Stimulated activated effector memory CD8-positive, alpha-beta T cell treated with anti-CD3 and anti-CD28 coated beads, Interleukin-12 subunit alpha, Interleukin-12 subunit beta, amount 100 ng/mL, for 72 hours (primary cell): ENCODE measurements around the gene AIRE.
A peak's percentile ranks its signal among the peaks of the same experiment; 100 is the strongest.

Experiments
- ATAC-seq: fragments of 150-1000 bp; cut with Tn5 transposase; 2 replicates; pipeline ENCODE4 v1.10.0; 2021
- DNase-seq, 2 donors: peaks; one replicate each; pipeline ENCODE4 v3.0.0; 2021 to 2022; ENCODE audit warnings: low spot score in 2 of 2
- H3K27ac Mint-ChIP-seq: one replicate; pipeline ENCODE4 v1.8.0; 2022; ENCODE audit warnings: mild to moderate bottlenecking, mixed read lengths
- H3K36me3 Mint-ChIP-seq: one replicate; pipeline ENCODE4 v1.8.0; 2022; ENCODE audit warnings: mild to moderate bottlenecking, mixed read lengths
- H3K4me1 Mint-ChIP-seq: one replicate; pipeline ENCODE4 v1.8.0; 2022; ENCODE audit warnings: mixed read lengths
- H3K4me3 Mint-ChIP-seq: one replicate; pipeline ENCODE4 v1.8.0; 2022; ENCODE audit warnings: mild to moderate bottlenecking, mixed read lengths
- H3K9me3 Mint-ChIP-seq: one replicate; pipeline ENCODE4 v1.8.0; 2022; ENCODE audit warnings: mixed read lengths

AIRE gene

DNA sequence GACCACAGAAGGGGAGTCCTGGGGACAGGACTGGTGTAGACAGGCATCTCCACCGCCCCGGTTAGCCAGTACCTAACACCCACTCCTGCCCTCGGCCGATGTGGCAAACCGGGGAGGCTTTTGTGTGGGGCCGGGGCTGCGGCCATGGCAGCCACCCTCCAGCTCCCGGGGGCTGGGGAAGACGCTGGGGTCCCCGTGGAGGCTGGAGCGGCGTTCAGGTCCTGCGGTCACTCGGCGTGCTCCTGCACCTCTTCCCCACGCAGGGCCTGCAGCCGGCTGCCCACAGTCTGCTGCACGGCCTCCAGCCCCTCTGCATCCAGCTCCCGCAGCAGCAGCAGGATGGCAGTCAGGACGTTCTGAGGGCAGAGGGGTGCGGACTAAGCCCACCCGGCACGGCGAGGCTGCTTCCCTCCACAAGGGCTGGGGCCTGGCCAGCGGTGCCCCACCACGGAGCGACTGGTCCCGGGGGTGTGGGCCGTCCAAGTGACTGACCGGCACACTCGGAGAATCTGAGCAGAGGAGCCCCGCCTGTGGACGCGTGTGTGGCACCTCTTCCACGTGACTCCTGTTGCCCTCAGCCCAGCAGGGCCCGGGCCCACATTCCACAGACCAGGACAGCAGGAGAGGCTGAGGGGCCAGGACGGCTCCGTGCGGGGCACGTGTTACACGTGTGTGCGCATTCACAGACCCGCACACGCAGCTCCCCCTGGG, 44.5 kb downstream of the AIRE start:
- H3K4me1 Mint-ChIP-seq: no peaks in the 10 kb centered on the region
- H3K4me3 Mint-ChIP-seq: no peak overlapping the region
- ATAC-seq: no peak
- H3K36me3 Mint-ChIP-seq: peaks cover 62% of the 10 kb centered on the region
- H3K9me3 Mint-ChIP-seq: no peaks in the 10 kb centered on the region
- DNase-seq: no peak
- H3K27ac Mint-ChIP-seq: peak overlapping the region; percentile 29

- no peaks in the 10 kb centered on the region for H3K4me1 Mint-ChIP-seq
- no peaks in the 10 kb centered on the region for H3K9me3 Mint-ChIP-seq
- H3K4me3 Mint-ChIP-seq: no peak overlapping the region
- peak overlapping the region; percentile 29 for H3K27ac Mint-ChIP-seq
- ATAC-seq (no peak), DNase-seq (no peak)
- H3K36me3 Mint-ChIP-seq: peaks cover 62% of the 10 kb centered on the region
Observed at GRCh38 chr21:44330698-44331097, 45.0 kb downstream of the AIRE start.

DNA sequence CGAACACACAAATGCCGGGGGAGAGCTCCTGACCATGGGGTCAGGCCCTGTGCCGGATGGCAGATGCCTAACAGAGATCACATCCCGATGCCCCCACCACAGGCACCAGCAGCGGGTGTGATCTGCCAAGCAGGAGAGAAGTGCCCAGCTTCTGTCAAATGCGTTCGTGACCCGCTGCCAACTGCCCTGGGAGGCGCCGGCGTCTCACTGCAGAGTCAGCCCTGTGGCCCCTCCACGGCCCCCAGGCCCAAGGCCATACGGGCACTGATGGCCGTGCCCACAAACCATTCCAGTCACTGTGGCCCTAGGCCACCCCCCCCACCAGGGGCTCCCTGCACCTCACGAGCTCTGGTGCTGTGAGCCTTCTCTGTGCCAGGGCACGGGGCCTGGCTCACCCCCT, 45.5 kb downstream of the AIRE start:
- ATAC-seq (no peak), DNase-seq (no peak)
- Mint-ChIP-seq H3K9me3 (no peaks in the 10 kb centered on the region), H3K27ac (no peak overlapping the region), H3K4me1 (no peaks in the 10 kb centered on the region), H3K4me3 (no peak overlapping the region), H3K36me3 (peaks cover 64% of the 10 kb centered on the region)

- no peak overlapping the region for H3K27ac Mint-ChIP-seq
- H3K4me3 Mint-ChIP-seq: no peak overlapping the region
- ATAC-seq (no peak), DNase-seq (no peak)
- no peaks in the 10 kb centered on the region for H3K9me3 Mint-ChIP-seq
- H3K4me1 Mint-ChIP-seq: no peaks in the 10 kb centered on the region
- peaks cover 70% of the 10 kb centered on the region for H3K36me3 Mint-ChIP-seq
Observed at GRCh38 chr21:44331650-44332307, 46.1 kb downstream of the AIRE start.

GRCh38 chr21:44332383-44332782, 46.7 kb downstream of the AIRE start:
- peaks cover 72% of the 10 kb centered on the region for H3K36me3 Mint-ChIP-seq
- H3K4me3 Mint-ChIP-seq: no peak overlapping the region
- ATAC-seq: no peak
- no peaks in the 10 kb centered on the region for H3K4me1 Mint-ChIP-seq
- H3K27ac Mint-ChIP-seq: peak overlapping the region; percentile 35
- no peaks in the 10 kb centered on the region for H3K9me3 Mint-ChIP-seq
- DNase-seq: no peak

GRCh38 chr21:44332965-44333364, 47.3 kb downstream of the AIRE start:
- Mint-ChIP-seq H3K27ac (peak overlapping the region; percentile 35), H3K9me3 (no peaks in the 10 kb centered on the region), H3K4me1 (peaks cover 3% of the 10 kb centered on the region), H3K4me3 (no peak overlapping the region), H3K36me3 (peaks cover 71% of the 10 kb centered on the region)
- DNase-seq: no peak
- ATAC-seq: no peak

- Mint-ChIP-seq H3K4me3 (no peak overlapping the region), H3K9me3 (no peaks in the 10 kb centered on the region), H3K4me1 (peaks cover 8% of the 10 kb centered on the region), H3K27ac (no peak overlapping the region), H3K36me3 (peaks cover 69% of the 10 kb centered on the region)
- no peak for ATAC-seq
- no peak for DNase-seq
Observed at GRCh38 chr21:44333509-44334328, 48.0 kb downstream of the AIRE start.

- Mint-ChIP-seq H3K36me3 (peaks cover 67% of the 10 kb centered on the region), H3K27ac (peak overlapping the region; percentile 45), H3K4me3 (no peak overlapping the region), H3K4me1 (peaks cover 11% of the 10 kb centered on the region), H3K9me3 (no peaks in the 10 kb centered on the region)
- ATAC-seq: no peak
- no peak for DNase-seq
Observed at GRCh38 chr21:44334329-44335030, 48.8 kb downstream of the AIRE start.

DNA sequence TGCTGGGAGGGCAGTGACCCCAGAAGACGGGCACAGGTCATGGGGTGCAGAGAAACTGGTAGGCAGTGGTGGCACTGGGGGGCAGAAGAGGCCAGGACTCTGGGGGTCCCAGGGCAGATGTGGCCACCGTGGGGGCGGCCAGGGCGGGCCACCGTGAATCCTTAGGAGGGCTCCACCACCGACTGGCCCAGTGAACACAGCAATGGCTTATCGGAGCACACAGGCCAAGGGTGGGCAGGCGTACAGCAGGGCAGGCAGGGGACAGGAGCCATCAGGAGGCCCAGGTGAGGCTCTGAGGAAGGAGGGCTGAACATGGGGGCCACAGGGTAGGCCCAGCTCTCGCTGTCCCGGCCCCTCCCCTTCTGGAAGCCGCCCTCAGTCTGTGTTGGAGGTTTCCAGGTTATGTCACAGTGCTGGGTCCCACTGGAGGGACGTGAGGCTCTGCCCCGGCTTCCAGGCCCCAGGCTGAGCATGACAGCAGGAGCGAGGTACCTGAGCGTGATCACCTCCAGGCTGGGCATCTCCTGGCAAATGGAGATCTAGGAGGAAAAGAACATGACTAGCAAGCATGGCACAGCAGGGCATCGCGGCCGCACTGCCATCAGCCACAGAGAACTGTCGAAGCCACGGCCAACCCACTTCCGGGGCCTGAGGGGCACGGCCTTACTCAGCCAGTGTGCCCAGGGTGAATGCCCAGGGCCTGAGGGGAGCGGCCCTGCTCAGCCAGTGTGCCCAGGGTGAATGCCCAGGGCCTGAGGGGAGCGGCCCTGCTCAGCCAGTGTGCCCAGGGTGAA, 49.8 kb downstream of the AIRE start:
- Mint-ChIP-seq H3K36me3 (peaks cover 62% of the 10 kb centered on the region), H3K9me3 (no peaks in the 10 kb centered on the region), H3K4me3 (no peak overlapping the region), H3K4me1 (peaks cover 19% of the 10 kb centered on the region), H3K27ac (peak overlapping the region; percentile 45)
- no peak for ATAC-seq
- DNase-seq: no peak

GRCh38 chr21:44337449-44337848, 51.8 kb downstream of the AIRE start:
- peak overlapping the region; percentile 18 for H3K27ac Mint-ChIP-seq
- H3K4me3 Mint-ChIP-seq: peak overlapping the region; percentile 16

GRCh38 chr21:44337941-44338895, 52.5 kb downstream of the AIRE start:
- H3K4me1 Mint-ChIP-seq: peaks cover 26% of the 10 kb centered on the region

More at GRCh38 chr21:44337449-44337848, 51.8 kb downstream of the AIRE start:
- DNase-seq (no peak), ATAC-seq (no peak)
- Mint-ChIP-seq H3K4me1 (peaks cover 26% of the 10 kb centered on the region), H3K36me3 (peaks cover 53% of the 10 kb centered on the region), H3K9me3 (no peaks in the 10 kb centered on the region)

GRCh38 chr21:44338971-44339910, 53.6 kb downstream of the AIRE start, which contains the start of gene CFAP410:
Gene CFAP410, minus strand, starts transcription at chr21:44339390. Its CDS starts 196 bp downstream, at chr21:44339194.
- peaks cover 26% of the 10 kb centered on the region for H3K4me1 Mint-ChIP-seq
- H3K9me3 Mint-ChIP-seq: no peaks in the 10 kb centered on the region
- peak; percentile 96 for ATAC-seq
- peaks cover 42% of the 10 kb centered on the region for H3K36me3 Mint-ChIP-seq
- DNase-seq: peak; percentile 94 to 97
- H3K27ac Mint-ChIP-seq: peak within 1 kb of the TSS; percentile 98
- H3K4me3 Mint-ChIP-seq: peak within 1 kb of the TSS; percentile 94

More at GRCh38 chr21:44337941-44338895, 52.5 kb downstream of the AIRE start:
- ATAC-seq (peak; percentile 2), DNase-seq (peak in 1 of 2 donors; percentile 71)
- peak overlapping the region; percentile 16 for H3K4me3 Mint-ChIP-seq
- H3K9me3 Mint-ChIP-seq: no peaks in the 10 kb centered on the region
- H3K36me3 Mint-ChIP-seq: peaks cover 45% of the 10 kb centered on the region
- peak overlapping the region; percentile 18 for H3K27ac Mint-ChIP-seq
